ENCODE results near the gene RPRD1B. TPM values are rescaled to one million over a fixed set of nuclear protein-coding genes. Genes with fewer than 3 reads are reported as not detected.

Gene RPRD1B
- total and polyA plus RNA-seq, 2 of the 13 experiments (the other 11 are each of a cell fraction or from before 2014, with no cell fraction given): 31.1 to 41.5 TPM

- TF ChIP-seq TCF12 (IDR thresholded peaks at IDR 0.05) (no peak), TCF12 (CRISPR knock-in tag; IDR thresholded peaks at IDR 0.05) (no peak), HNRNPK (IDR thresholded peaks at IDR 0.05; ENCODE audit: low read depth, low read length, poor library complexity, severe bottlenecking) (peak; percentile 78), ZNF281 (CRISPR knock-in tag; IDR thresholded peaks at IDR 0.05; ENCODE audit: borderline replicate concordance) (peak; percentile 86), SAP130 (CRISPR knock-in tag; IDR thresholded peaks at IDR 0.05; ENCODE audit: low read depth) (no peak), MLXIP (CRISPR knock-in tag; IDR thresholded peaks at IDR 0.05; ENCODE audit: borderline replicate concordance) (no peak), ZNF333 (CRISPR knock-in tag; IDR thresholded peaks at IDR 0.05; ENCODE audit: borderline replicate concordance) (no peak), ZNF446 (CRISPR knock-in tag; IDR thresholded peaks at IDR 0.05) (no peak), BCL3 (CRISPR knock-in tag; IDR thresholded peaks at IDR 0.05) (no peak), TEAD2 (CRISPR knock-in tag; IDR thresholded peaks at IDR 0.05) (no peak), RNF219 (CRISPR knock-in tag; IDR thresholded peaks at IDR 0.05) (no peak)
Observed at GRCh38 chr20:37992802-37993409, 40.6 kb upstream of the RPRD1B start (continued).
